ENCODE data around the gene RPS5.

- TF ChIP-seq CTCF (optimal IDR thresholded peaks at IDR 0.05 in 1 of 3, IDR thresholded peaks at IDR 0.05 in 1 of 3, conservative IDR thresholded peaks at IDR 0.05 in 1 of 3; ENCODE audit: extremely low read depth in 1 of 3, insufficient read depth in 2 of 3, low read length in 3 of 3), result no peak
- no peak for TF ChIP-seq EZH2 (IDR thresholded peaks at IDR 0.05; ENCODE audit: low read length)
Observed at GRCh38 chr19:58401840-58402421, 14.9 kb downstream of the RPS5 start.

Data from keratinocyte (primary cell).